Ascending aorta (tissue), 2 donors: ENCODE results near the gene LRRC10B. TPM values are rescaled to one million over a fixed set of nuclear protein-coding genes. Genes with fewer than 3 reads are reported as not detected.

ENCODE experiments used
- DNase-seq, 2 donors: peaks; one replicate each; pipeline ENCODE4 v3.0.0-alpha.2; 2019; ENCODE audit warnings: low spot score in 2 of 2
- H3K27ac ChIP-seq, 2 donors: fragments of 200-600 bp; sonication (generic); one replicate each; pipeline ENCODE4 v1.5.1; 2016 to 2017; ENCODE audit warnings: mild to moderate bottlenecking in 1 of 2
- H3K27me3 ChIP-seq: fragments of 200-600 bp; sonication (generic); one replicate; pipeline ENCODE4 v1.5.1; 2017
- H3K36me3 ChIP-seq, 2 donors: fragments of 200-600 bp; sonication (generic); one replicate each; pipeline ENCODE4 v1.5.1; 2016
- H3K4me1 ChIP-seq, 2 donors: fragments of 200-600 bp; sonication (generic); one replicate each; pipeline ENCODE4 v1.5.1; 2016 to 2017; ENCODE audit warnings: mild to moderate bottlenecking in 1 of 2
- H3K4me3 ChIP-seq, 2 donors: fragments of 200-600 bp; sonication (generic); one replicate each; pipeline ENCODE4 v1.5.1; 2016 to 2017; ENCODE audit warnings: mild to moderate bottlenecking in 1 of 2
- H3K9me3 ChIP-seq, 2 donors: fragments of 200-600 bp; sonication (generic); one replicate each; pipeline ENCODE4 v1.5.1; 2016
- intact Hi-C: fragments of 100-400 bp; cut with DNase I; formaldehyde crosslinking; loops from one replicate; pipeline ENCODE4 v1.15.1; 2023
- total RNA-seq: library from RNA; depleted of rRNA; stranded (reverse); fragments of >200 nt; gene quantifications from one replicate; pipeline ENCODE4 v1.1.0, GENCODE V29; 2016
- TF ChIP-seq, protein P1 (sequence below), 3 experiments: fragments of 200-600 bp in 2 of 3; fragments of 450-650 bp in 1 of 3; sonication (generic) in 2 of 3; IDR thresholded peaks; one replicate each; pipeline ENCODE4 v1.5.1; 2016 to 2019; ENCODE audit warnings: antibody characterized with exemption in 3 of 3, mild to moderate bottlenecking in 1 of 3, moderate library complexity in 1 of 3

Gene LRRC10B
- total RNA-seq, 1 donor from 2014 or later: 0.85 TPM

DNA sequence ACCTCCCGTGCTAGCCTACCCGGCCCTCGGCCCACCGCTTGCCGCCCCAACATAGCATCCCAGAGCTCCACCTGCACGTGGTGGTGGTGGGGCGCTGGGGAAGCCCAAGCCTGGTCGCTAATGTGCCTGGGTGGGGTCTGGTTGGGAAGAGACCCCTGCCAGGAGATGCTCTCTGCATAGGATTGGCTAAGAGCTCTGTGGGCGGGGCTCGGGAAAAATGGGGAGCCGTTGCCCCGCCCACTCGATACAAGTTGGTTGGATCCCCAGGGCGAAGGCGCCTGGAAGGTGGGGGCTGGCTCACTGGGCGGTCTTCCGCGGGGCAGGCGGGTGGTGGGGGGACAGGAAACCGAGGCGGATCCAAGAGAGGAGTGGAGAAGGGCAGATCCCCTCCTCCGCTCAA is 7.6 kb downstream of the LRRC10B start:
- TF ChIP-seq, protein P1, sequence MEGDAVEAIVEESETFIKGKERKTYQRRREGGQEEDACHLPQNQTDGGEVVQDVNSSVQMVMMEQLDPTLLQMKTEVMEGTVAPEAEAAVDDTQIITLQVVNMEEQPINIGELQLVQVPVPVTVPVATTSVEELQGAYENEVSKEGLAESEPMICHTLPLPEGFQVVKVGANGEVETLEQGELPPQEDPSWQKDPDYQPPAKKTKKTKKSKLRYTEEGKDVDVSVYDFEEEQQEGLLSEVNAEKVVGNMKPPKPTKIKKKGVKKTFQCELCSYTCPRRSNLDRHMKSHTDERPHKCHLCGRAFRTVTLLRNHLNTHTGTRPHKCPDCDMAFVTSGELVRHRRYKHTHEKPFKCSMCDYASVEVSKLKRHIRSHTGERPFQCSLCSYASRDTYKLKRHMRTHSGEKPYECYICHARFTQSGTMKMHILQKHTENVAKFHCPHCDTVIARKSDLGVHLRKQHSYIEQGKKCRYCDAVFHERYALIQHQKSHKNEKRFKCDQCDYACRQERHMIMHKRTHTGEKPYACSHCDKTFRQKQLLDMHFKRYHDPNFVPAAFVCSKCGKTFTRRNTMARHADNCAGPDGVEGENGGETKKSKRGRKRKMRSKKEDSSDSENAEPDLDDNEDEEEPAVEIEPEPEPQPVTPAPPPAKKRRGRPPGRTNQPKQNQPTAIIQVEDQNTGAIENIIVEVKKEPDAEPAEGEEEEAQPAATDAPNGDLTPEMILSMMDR (IDR thresholded peaks at IDR 0.05): no peak

DNA sequence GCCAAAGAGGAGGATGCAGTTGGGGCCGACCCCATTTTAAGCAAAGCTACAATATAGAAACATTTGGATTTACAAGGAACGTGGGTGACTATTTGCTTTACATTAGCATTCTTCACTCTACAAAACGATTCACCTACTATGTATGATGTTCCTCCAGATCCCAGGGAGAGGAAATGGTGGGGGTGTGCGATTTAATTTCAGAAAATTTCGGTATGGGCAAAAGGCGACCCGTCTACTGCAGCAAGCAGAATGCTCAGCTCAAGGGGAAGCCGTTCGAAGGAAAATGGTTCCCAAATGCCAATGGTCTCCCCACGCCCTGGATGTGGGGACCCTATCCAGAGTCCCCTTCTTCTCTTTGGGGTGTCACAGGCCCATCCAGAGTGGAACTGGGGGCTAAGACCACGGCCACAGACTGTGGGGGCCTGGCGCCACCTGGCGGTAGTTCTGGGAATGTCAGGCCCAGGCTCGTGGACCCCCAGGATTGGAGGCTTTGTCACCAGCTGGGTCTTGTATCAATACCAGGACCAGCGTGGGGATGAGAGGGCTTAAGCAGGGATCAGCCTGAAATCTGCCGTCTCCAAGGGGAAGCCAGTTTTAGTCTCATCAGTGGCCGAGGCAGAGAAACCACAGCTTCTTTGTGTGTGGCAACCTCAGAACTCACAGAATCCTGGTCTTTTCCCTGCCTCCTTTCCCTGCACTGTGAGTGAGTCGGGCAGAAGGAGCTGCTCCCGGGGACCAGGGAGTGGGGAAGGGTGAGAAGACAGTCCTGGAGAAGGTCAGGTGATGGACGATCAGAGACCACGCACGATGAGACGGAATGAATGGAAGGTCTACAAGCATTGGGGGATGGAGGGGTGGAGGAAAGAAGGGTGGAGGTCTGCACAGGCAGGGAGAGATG is 8.4 kb downstream of the LRRC10B start:
- H3K4me1 ChIP-seq: no peaks in the 10 kb centered on the region
- H3K27me3 ChIP-seq: peaks cover 3% of the 10 kb centered on the region
- H3K36me3 ChIP-seq: no peaks in the 10 kb centered on the region
- DNase-seq: peak in 1 of 2 donors; percentile 72
- H3K27ac ChIP-seq: no peak overlapping the region
- H3K4me3 ChIP-seq: peak overlapping the region in 1 of 2 donors; percentile 11
- intact Hi-C loops: loop anchor here (1.0 kb wide), 2 partner anchors 39 to 71 kb away; no protein-coding TSS in a partner anchor
- TF ChIP-seq, protein P1 (IDR thresholded peaks at IDR 0.05): peak; percentile 92 to 99 (median 98)
- H3K9me3 ChIP-seq: no peaks in the 10 kb centered on the region

More for the DNA sequence above, 7.6 kb downstream of the LRRC10B start:
- Histone ChIP-seq H3K9me3 (no peaks in the 10 kb centered on the region), H3K36me3 (no peaks in the 10 kb centered on the region), H3K4me1 (no peaks in the 10 kb centered on the region), H3K27me3 (peaks cover 3% of the 10 kb centered on the region), H3K27ac (no peak overlapping the region), H3K4me3 (no peak overlapping the region)
- intact Hi-C loops: loop anchor here (1.0 kb wide), 1 partner anchor 38 kb away; no protein-coding TSS in a partner anchor
- DNase-seq: no peak

DNA sequence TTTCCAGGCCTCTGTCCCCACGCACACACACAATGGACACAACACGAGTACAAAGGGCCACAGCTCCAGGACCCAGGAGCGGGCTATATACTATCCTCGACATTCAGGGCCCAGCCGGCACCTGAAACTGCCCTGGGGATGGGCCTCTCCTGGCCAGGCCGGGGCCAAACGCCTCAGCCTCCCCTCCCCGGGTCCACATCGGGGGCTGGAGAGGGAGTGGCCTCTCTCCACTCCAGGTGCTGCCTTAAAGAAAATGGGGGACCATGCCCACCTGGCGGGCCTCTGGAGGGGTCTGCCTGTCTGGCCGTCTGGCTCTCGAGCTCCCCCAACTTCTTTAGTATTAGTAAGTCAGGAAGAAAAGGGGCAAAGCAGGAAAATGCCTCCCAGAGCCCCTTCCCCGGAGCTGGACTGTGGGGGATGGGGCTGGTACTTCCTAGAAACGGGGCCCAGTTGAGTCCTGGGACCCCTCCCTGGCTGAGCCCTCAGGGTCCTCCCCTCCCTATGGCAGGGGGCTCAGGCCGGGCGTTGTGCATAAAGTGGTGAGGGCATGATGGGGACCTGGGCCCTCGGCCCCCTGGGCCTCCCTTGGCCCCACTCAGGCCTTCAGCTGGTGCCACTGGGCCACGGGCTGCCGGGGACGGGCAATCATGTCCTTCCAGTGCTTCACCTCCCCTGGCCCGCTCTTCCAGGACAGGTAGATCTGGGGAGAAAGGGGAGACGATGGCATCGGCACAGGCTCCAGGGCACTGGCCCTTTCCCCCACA is 9.7 kb downstream of the LRRC10B start:
- Histone ChIP-seq H3K27ac (no peak overlapping the region), H3K4me3 (no peak overlapping the region), H3K4me1 (no peaks in the 10 kb centered on the region), H3K36me3 (no peaks in the 10 kb centered on the region), H3K9me3 (no peaks in the 10 kb centered on the region), H3K27me3 (peaks cover 3% of the 10 kb centered on the region)
- intact Hi-C loops: no loop called here
- DNase-seq: no peak
- TF ChIP-seq, protein P1 (IDR thresholded peaks at IDR 0.05): no peak

DNA sequence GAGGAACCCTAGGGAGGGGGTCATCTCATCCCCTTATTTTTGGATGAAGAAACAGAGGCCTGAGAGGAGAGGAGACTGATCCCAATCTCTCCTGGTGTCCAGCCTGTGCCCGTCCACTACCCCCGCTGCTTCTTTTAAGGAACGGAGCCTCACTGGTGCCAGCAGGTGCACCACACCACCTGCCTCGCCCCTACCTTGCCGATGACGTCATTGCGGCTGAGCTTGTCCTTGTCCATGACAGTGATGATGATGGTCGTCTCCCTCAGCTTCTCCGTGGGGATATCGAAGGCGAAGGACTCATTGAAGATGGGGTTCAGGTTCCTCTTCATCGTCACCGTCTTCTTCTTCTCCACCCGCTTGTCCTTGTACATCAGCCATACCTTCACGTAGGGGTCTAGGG is 14.3 kb downstream of the LRRC10B start:
- TF ChIP-seq, protein P1 (IDR thresholded peaks at IDR 0.05): no peak
- no peaks in the 10 kb centered on the region for H3K4me1 ChIP-seq
- DNase-seq: no peak
- no peaks in the 10 kb centered on the region for H3K27me3 ChIP-seq
- no peaks in the 10 kb centered on the region for H3K36me3 ChIP-seq
- no peak overlapping the region for H3K27ac ChIP-seq
- H3K4me3 ChIP-seq: no peak overlapping the region
- intact Hi-C loops: no loop called here
- no peaks in the 10 kb centered on the region for H3K9me3 ChIP-seq

DNA sequence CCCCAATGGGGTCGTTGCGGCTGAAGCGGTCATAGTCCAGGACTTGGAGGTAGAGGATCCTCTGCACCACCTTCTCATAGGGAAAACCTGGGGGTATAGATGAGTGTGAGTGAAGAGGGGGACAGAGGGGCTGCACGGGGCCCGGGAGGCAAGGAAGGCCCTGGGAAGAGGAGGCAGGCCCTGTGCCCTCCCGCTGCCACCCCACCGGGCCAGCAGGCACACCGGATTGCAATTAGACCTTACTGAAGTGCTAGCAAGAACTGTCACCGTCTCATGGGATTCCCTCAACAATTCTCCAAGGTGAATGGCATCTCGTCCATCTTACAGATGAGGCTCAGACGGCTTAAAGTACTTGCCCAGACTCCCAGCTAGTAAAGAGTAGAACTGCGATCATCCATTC is 15.9 kb downstream of the LRRC10B start:
- Histone ChIP-seq H3K4me3 (no peak overlapping the region), H3K36me3 (no peaks in the 10 kb centered on the region), H3K27me3 (no peaks in the 10 kb centered on the region), H3K4me1 (no peaks in the 10 kb centered on the region), H3K27ac (no peak overlapping the region), H3K9me3 (no peaks in the 10 kb centered on the region)
- DNase-seq: no peak
- TF ChIP-seq, protein P1 (IDR thresholded peaks at IDR 0.05): no peak
- intact Hi-C loops: no loop called here
